ENCODE measurements around the gene KIAA0513. TPM values are rescaled to one million over a fixed set of nuclear protein-coding genes. Genes with fewer than 3 reads are reported as not detected.

KIAA0513 gene
- total and polyA plus RNA-seq, 2 of the 13 experiments (the other 11 are each of a cell fraction or from before 2014, with no cell fraction given): 1.8 TPM

DNA sequence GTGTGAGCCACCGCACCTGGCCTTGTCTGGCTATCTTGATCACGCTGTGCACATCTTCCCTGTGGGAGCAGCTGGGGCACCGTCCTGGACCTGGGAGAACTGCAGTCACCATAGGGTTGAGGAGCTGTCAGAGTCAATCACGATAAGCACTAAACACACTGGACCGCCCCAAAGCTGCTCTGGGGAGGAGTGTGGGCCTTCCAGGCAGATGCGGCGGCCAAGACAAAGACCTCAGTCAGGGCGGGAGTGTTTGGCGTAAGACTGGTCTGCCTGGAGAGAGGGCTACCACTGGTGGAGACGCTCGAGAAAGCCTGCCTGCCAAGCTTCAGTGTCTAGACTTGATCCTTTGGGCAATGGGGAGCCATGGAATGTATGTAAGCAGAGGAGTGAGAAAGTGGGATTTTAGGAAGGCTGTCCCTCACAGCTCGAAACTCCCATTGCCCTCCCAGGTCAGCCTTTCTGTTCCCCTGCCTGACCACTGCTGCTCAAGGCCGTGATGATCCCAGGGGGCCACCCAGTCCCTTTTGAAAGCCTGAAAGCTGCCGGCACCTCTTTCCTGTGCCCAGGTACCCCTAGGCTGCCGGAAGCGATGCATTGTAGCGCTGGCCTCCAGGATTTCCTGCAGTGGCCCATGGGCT, 114.0 kb downstream of the KIAA0513 start (continued):
- TF ChIP-seq PRDM15 (CRISPR knock-in tag; IDR thresholded peaks at IDR 0.05) (no peak), HOXA3 (CRISPR knock-in tag; IDR thresholded peaks at IDR 0.05) (no peak), PITX1 (CRISPR knock-in tag; IDR thresholded peaks at IDR 0.05) (0 out of 2 replicates have a peak, but pooled peaks have one; percentile 52), MEIS2 (CRISPR knock-in tag; IDR thresholded peaks at IDR 0.05) (peak; percentile 39; the same call in 1 of the 2 replicates), ZNF543 (CRISPR knock-in tag; IDR thresholded peaks at IDR 0.05) (peak; percentile 61; the same call in 1 of the 2 replicates), TMF1 (CRISPR knock-in tag; IDR thresholded peaks at IDR 0.05; ENCODE audit: low read depth) (no peak), ZNF552 (CRISPR knock-in tag; IDR thresholded peaks at IDR 0.05; ENCODE audit: borderline replicate concordance) (no peak), DPF2 (CRISPR knock-in tag; IDR thresholded peaks at IDR 0.05; ENCODE audit: borderline replicate concordance, low read depth) (no peak), CAMTA2 (CRISPR knock-in tag; IDR thresholded peaks at IDR 0.05; ENCODE audit: borderline replicate concordance) (no peak), HOXA7 (CRISPR knock-in tag; IDR thresholded peaks at IDR 0.05) (no peak), ZNF232 (CRISPR knock-in tag; IDR thresholded peaks at IDR 0.05; ENCODE audit: borderline replicate concordance) (no peak), CEBPG (CRISPR knock-in tag; IDR thresholded peaks at IDR 0.05) (no peak)
- TF ChIP-seq, protein P1, sequence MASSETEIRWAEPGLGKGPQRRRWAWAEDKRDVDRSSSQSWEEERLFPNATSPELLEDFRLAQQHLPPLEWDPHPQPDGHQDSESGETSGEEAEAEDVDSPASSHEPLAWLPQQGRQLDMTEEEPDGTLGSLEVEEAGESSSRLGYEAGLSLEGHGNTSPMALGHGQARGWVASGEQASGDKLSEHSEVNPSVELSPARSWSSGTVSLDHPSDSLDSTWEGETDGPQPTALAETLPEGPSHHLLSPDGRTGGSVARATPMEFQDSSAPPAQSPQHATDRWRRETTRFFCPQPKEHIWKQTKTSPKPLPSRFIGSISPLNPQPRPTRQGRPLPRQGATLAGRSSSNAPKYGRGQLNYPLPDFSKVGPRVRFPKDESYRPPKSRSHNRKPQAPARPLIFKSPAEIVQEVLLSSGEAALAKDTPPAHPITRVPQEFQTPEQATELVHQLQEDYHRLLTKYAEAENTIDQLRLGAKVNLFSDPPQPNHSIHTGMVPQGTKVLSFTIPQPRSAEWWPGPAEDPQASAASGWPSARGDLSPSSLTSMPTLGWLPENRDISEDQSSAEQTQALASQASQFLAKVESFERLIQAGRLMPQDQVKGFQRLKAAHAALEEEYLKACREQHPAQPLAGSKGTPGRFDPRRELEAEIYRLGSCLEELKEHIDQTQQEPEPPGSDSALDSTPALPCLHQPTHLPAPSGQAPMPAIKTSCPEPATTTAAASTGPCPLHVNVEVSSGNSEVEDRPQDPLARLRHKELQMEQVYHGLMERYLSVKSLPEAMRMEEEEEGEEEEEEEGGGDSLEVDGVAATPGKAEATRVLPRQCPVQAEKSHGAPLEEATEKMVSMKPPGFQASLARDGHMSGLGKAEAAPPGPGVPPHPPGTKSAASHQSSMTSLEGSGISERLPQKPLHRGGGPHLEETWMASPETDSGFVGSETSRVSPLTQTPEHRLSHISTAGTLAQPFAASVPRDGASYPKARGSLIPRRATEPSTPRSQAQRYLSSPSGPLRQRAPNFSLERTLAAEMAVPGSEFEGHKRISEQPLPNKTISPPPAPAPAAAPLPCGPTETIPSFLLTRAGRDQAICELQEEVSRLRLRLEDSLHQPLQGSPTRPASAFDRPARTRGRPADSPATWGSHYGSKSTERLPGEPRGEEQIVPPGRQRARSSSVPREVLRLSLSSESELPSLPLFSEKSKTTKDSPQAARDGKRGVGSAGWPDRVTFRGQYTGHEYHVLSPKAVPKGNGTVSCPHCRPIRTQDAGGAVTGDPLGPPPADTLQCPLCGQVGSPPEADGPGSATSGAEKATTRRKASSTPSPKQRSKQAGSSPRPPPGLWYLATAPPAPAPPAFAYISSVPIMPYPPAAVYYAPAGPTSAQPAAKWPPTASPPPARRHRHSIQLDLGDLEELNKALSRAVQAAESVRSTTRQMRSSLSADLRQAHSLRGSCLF (CRISPR knock-in tag; IDR thresholded peaks at IDR 0.05; ENCODE audit: borderline replicate concordance): no peak
- TF ChIP-seq, protein P2, sequence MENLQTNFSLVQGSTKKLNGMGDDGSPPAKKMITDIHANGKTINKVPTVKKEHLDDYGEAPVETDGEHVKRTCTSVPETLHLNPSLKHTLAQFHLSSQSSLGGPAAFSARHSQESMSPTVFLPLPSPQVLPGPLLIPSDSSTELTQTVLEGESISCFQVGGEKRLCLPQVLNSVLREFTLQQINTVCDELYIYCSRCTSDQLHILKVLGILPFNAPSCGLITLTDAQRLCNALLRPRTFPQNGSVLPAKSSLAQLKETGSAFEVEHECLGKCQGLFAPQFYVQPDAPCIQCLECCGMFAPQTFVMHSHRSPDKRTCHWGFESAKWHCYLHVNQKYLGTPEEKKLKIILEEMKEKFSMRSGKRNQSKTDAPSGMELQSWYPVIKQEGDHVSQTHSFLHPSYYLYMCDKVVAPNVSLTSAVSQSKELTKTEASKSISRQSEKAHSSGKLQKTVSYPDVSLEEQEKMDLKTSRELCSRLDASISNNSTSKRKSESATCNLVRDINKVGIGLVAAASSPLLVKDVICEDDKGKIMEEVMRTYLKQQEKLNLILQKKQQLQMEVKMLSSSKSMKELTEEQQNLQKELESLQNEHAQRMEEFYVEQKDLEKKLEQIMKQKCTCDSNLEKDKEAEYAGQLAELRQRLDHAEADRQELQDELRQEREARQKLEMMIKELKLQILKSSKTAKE (CRISPR knock-in tag; IDR thresholded peaks at IDR 0.05; ENCODE audit: borderline replicate concordance): no peak
- TF ChIP-seq, protein P3, sequence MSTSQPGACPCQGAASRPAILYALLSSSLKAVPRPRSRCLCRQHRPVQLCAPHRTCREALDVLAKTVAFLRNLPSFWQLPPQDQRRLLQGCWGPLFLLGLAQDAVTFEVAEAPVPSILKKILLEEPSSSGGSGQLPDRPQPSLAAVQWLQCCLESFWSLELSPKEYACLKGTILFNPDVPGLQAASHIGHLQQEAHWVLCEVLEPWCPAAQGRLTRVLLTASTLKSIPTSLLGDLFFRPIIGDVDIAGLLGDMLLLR (CRISPR knock-in tag; IDR thresholded peaks at IDR 0.05): no peak

Measured in HepG2 (cell line).